GM19035 (cell line): ENCODE measurements around the gene IPP.
"Not testable (repeated sequence)": the region's sequence is repeated elsewhere in the genome, so short reads cannot be mapped to it uniquely, and the experiment has no call there.

ENCODE experiments used
- ATAC-seq: cut with Tn5 transposase; IDR thresholded peaks from one replicate; pipeline ENCODE4 v1.9.1; 2021; ENCODE audit not compliant: unreplicated experiment

The IPP gene

DNA sequence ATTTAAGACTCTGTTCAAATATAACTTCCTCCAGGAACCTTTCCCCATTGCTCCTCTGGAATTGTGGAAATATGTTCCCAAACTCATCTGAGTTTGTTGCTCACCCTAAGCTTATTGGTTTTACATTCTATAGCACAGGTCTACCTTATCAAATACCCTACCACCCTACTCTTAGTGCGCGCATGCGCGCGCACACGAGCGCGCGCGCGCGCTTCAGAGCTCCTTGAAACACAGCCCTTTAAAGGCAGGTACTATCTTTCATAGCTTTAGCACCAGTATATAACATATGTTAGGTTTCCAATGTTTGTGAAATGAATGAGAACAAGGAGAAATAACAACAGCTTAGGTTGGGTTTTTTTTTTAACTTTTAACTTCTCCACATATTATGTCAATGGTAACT is 3.5 kb downstream of the IPP start:
- ATAC-seq: no peak

DNA sequence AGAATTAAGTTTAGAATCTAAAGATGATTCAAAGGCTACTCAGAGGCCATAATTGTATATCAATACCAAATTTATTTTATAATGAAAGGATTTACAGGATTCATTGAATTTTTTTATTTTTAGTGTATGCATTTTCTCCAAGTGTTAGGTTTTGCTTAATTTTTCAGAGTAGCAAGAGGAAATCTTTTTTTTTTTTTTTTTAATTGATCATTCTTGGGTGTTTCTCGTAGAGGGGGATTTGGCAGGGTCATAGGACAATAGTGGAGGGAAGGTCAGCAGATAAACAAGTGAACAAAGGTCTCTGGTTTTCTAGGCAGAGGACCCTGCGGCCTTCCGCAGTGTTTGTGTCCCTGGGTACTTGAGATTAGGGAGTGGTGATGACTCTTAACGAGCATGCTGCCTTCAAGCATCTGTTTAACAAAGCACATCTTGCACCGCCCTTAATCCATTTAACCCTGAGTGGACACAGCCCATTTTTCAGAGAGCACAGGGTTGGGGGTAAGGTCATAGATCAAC is 10.8 kb downstream of the IPP start:
- ATAC-seq: not testable (repeated sequence)

DNA sequence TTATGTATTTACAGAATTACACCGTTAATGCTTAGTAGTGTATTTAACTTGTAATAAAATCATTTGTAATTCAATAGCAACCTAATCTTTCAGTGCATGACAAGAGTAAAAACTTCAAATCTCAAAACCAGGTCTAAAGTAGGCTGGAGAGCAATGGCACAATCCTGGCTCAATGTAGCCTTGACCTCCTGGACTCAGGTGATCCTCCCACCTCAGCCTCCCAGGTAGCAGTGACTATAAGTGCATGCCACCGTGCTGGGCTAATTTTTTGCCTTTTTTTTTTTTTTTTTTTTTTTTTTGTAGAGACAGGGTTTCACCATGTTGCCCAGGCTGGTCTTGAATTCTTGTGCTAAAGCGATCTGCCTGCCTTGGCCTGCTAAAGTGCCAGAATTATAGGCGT is 11.3 kb downstream of the IPP start:
- no peak for ATAC-seq

DNA sequence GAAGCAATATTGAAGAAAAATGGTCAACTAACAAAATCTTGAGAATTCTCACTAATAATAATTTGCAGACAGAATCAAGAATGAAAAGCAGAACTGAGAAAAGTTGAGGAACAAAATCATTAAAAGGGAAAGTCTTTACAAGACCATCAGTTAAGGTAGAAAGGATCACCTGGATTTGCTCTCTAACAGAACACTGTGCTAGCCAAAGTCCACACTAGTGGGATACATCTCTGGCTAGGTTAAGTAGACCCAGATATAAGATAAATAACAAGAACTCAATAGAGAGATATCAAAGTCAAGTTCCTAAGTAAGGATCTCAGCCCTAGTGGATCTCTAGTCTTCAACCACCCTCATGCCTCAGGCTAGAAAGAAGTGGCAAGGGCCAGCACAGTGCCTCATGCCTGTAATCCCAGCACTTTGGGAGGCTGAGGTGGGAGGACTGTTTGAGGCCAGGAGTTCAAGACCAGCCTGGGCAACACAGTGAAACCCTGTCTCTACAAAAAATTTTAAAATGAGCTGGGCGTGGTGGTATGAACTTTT is 19.6 kb downstream of the IPP start:
- ATAC-seq: no peak

DNA sequence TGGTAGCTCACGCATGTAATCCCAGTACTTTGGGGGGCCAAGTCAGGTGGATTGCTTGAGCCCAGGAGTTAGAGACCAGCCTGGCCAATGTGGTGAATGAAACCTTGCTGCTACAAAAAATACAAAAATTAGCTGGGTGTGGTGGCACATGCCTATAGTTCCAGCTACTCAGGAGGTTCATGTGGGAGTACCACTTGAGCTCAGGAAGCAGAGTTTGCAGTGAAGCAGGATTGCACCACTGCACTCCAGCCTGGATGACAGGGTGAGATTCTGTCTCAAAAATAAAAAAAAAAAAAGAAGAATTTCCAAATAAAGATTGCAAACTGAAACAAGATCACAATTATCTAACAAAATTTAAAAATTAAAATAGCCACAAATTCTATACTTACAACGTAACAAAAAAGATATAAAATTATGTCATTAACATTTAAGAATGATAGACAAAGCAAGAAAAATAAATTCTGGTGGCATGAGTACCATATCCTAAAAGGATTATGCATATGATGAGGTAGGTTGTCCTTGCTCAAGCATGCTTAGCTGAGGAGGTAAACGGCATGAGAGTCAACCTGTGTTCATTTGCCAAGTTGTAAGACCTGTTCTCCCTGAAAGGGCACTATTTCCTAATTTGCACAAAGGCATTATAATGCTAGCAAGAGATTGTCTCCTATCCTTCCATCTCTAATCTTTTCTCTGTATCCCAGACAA is 20.2 kb downstream of the IPP start:
- no peak for ATAC-seq

DNA sequence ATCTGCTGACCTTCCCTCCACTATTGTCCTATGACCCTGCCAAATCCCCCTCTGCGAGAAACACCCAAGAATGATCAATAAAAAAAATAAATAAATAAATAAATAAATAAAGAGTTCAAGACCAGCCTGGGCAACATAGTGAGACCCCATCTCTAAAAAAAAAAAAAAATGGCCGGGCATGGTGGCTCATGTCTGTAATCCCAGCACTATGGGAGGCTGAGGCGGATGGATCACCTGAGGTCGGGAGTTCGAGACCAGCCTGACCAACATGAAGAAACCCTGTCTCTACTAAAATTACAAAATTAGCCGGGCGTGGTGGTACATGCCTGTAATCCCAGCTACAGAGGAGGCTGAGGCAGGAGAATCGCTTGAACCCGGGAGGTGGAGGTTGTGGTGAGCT is 24.4 kb downstream of the IPP start:
- ATAC-seq: not testable (repeated sequence)

DNA sequence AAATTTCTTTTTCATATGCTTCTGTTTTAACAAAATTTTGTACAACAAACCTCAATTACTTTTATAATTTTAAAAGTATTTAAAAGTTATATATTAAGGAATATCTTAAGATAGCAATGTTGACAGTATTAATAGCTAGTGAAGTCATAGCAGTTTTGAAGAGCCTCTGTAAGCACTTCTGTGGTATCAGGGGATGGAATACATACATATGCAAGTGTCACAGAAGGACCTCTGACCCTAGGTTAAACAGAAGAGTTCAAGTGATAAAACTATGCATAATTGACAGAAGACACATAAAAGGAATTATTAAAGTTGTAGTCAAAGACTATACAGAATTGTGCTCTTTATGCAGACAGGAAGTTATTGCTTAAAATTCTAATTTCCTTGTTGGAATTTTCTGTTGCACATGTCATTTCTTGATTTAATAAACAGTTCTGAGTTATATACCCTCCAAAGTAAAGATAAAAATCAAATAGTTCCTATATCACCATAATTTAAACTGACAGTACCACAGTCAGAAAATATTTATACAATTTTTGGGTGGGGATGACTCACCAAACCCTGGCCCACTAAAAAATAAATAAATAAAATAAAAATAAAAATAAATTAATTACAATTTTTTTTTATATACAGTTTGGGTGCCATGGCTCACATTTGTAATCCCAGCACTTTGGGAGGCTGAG is 27.1 kb downstream of the IPP start:
- ATAC-seq: no peak

DNA sequence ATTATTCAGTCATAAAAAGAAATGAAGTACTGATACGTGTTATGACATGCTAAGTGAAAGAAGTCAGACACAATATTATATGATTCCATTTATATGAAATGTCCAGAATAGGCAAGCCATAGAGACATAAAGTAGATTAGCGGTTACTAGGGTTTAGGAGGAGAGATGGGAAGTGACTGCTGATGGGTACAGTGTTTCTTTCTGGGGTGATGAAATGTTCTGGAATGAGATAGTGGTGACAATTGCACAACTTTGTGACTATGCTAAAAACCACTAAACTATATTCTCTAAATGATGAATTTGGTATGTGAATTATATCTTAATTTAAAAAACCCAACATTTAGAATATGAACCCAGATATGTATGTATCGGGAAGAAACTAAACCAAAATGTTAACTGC is 27.6 kb downstream of the IPP start:
- ATAC-seq: no peak

DNA sequence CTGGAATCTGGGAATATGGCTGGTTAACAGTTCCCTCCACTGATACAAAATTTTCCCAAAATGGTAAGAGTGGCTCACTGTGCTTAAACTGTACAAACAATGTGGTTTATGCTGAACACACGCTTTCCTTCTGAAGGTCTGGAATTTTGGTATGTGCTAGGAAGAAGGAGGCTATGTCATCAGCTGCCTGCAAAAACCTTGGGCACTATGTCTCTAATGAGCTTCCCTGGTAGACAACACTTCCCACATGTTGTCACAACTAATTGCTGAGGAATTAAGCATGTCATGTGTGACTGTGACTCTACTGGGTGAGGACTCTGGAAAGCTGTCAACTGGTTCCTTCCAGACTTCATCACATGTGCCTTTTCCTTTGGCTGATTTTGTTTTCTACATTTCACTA is 29.2 kb downstream of the IPP start:
- no peak for ATAC-seq

DNA sequence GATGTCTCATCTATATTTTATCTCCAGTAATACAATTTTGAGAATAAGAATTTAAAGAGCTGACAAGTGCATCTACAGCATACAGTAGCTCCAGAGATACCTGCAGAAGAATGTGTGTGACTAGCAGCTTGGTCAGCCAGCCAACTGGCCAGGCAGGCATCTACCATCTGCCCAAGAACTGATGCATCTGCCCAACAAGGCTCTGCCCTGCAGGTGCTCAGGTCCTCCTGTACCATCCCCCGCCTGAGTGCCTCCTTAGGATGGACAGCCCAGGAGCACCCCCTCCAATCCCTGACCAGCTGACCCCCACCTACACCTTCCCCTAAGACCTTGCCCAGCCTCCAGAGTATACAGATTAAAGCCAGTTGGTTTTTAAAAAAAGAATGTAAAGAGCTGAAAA is 32.2 kb downstream of the IPP start:
- ATAC-seq: no peak

DNA sequence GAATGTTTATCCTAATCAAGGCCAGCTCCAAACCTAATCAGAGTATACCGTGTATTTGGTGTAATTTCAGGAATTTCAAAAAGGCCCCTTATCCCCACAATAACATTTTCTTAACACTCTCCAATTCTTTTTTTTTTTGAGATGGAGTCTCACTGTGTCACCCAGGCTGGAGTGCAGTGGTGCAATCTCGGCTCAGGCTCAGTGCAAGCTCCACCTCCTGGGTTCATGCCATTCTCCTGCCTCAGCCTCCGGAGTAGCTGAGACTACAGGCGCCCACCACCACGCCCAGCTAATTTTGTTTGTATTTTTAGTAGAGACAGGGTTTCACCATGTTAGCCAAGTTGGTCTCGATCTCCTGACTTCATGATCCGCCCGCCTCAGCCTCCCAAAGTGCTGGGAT is 33.1 kb downstream of the IPP start:
- not testable (repeated sequence) for ATAC-seq

DNA sequence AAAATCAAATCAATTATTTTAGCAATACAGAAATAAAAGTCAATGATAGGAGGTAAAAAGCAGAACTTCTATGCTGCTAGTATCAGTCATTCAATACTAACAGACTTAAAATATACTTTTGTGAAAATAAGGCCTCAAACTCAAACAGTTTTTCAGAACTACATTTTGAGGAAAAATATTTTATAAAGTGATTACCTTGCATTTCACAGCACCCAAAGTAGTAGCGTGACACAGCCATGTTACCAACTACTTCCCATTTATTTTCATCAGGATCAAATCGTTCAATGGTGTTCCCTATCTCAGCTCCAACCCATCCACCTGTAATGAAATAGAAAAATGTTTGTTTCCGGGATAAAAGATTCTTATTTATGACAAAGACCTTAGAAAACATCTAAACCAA is 33.8 kb downstream of the IPP start:
- no peak for ATAC-seq

DNA sequence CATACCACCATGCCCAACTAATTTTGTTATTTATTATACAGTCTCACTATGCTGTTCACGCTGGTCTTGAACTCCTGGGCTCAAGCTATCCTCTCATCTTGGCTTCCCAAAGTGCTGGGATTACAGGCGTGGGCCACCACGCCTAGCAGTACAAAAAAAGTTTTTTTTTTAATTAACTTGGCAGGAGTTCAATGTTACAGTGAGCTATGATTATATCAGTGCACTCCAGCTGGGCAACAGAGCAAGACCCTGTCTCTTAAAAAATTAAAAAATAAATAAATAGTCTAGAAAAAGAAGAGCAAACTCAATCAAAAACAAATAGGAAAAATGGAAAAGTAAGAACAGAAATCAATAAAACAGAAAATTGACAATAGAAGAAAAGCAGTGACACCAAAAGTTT is 36.7 kb downstream of the IPP start:
- ATAC-seq: no peak

DNA sequence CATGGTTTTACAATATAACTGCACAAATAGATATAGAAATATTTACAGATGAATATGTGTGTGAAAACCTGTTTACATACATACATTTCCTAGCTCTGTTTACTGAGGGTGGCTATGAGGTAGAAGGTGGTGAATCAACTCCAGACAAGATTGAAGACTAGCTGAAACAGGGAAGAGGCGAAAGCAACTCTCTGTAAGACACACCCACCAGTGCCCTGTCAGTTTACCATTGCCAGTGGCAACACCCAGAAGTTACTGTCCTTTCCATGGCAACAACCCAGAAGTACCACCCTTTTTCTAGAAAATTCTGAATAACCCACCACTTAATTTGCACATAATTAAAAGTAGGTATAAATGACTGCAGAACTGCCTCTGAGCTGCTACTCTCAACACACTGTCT is 45.8 kb downstream of the IPP start:
- ATAC-seq: no peak

DNA sequence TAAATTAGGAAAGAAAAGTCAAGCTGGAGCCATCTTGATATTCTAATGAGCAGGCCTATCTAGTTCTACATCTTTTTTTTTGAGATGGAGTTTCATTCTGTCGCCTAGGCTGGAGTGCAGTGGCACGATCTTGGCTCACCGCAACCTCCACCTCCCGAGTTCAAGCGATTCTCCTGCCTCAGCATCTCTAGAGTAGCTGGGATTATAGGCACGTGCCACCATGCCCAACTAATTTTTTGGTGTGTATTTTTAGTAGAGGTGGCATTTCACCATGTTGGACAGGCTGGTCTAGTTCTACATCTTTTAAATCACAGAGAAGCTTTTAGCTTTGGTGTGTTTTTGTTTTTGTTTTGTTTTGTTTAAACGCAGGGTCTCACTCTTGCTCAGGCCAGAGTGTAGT is 55.6 kb downstream of the IPP start:
- no peak for ATAC-seq

DNA sequence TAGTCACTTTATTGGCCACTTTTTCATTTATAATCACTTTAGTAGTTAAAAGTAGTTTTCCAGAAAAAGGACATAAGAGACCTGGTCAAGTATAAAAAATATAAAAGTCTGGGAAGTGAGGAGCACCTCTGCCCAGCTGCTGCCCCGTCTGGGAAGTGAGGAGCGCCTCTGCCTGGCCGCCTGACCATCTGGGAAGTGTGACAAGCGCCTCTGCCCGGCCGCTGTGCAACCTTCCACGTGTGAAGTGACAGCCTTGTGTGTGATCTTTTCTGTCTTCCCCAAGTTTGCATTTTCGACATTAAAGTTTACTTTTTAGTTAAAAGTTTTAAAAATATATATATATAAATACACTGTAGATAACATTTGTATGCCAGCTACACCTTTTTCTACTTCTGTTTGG is 56.6 kb downstream of the IPP start:
- not testable (repeated sequence) for ATAC-seq

DNA sequence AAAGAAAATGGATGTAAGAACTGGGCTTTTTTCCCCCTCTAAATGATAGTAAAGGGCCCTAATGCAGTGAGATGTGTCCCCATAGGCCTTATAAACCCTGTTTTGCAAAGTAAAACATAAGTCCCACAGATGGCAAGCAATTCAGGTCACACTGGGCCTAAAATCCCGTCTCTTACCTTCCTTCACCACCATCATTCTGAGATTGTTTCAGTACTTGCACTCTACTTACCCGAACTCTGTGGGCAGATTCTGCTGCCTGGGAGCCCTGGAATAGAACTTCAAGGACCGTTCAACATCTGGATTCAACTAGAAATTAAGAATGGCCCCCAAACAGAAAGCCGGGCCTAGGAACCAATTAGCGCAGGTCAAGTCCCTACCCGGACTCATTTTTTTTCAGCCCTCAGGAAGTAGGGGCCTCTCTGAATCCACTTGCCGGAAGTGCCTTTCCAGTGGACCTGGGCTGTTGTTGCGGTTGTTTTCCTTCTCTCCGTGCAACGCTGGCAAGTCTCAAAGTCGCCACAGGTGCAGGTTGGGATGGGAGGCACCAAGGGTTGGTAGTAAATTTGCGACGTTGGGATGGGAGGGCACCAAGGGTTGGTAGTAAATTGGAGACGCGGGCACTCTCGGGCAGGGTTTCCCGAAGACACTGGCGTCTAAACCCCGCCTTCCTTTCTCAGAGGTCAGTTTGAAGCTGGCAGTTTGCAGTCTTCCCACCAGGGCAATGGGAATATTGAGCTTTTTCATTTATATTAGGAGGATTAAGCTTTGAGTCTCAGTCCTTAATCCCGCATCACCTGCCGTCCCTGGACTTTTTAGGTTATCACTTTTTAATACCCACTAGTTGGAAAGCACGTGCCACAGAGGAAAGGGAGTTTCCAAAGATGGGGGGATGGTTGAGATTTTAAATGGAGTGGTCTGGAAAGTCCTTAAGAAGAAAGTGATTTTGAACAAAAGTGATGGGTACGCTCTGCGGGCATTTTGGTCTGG is 62.4 kb downstream of the IPP start, which contains the start of gene TMEM69:
Gene TMEM69 (plus strand): TSS at position 428 of the 987 bp plus-strand sequence. CDS start 2,888 bp downstream, outside the sequence.
- no peak for ATAC-seq

DNA sequence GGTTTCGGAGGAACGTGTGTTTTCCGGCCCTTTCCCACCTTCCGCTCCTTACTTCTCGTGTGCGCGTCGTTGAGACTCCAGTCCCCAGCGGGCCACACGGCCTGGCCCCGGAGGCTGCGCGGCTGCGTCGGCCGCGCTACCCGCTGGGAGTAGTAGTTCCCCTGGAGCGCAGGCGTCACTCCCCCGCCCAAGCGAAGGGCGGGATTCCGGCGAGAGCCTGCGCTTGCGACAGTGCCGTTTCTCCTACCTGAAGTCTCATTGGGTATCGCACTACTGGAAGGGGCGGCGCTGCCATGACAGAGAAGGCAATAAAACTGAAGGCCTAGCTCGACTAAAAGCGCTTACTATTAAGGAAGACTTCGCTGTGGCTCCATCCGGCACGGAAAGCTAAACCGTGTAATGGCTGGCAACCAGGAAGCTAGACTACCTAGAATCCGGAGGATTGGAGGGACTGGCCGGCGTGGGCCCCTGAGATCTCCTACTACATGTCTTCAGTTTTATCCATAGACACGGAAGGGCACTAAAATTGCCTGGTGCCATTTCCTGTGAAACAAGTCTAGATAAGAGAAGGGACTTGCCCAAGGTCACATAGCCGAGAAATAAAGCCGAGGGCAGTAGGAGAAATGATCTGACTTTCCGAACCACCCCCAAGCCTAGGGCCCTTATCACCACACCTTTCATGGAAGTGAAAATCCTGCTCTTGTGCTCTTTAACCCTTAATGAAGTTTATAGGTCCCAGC is 63.3 kb downstream of the IPP start:
- peak; percentile 79 for ATAC-seq

DNA sequence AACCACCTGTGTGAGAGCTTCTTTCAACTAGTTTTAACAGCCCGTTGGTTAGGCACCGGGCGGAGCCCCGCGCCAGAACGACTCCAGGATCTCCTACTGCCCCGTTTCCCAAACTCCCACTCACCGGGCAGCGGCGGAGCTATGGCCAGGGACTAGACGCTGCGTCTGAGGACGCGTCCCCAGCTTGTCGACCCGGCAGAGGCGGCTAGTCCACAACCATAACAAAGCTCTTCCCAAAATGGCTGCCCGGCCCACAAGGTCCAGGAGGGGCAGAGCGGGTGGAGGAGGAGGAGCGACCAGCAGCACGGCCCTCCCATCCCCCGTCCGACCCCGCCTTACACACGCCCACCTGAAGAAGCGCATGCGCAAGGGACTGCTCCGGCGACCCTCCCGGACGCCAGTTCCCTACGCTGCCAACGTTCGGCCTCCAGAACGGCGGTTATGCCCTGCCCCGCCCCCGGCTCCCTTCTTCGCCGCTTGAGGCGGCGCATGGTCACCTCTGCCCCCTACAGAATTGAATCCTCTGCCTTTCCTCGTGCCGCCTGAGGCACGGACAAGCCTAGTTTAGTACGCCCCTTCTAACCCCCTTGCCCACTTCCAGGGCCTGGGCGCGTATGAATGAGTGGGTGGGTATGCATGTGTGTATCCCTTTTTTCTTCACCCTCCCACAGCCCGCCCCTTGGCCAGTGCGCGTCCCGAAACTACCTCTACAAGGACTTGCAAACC is 64.0 kb downstream of the IPP start, which contains the start of gene GPBP1L1:
Gene GPBP1L1 (minus strand): TSS at position 246 of the 726 bp plus-strand sequence. CDS start 27,446 bp downstream, outside the sequence.
- peak; percentile 57 for ATAC-seq

DNA sequence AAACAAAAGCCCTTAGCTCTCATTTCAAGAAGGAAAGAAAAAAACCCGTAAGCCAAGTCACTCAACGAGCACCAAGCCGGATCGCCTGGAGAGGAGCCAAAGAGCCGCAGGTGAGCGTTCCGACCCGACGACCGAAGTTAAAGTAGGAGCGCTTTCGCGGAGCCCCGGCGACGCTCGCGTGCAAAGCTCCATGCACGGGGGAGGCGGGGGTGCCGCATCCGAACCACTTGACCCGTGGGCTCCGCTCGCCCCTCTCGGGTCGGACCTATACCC is 64.5 kb downstream of the IPP start:
- peak; percentile 10 for ATAC-seq
